BJ (cell line): ENCODE data around the gene SWT1. TPM values are rescaled to one million over a fixed set of nuclear protein-coding genes. Genes with fewer than 3 reads are reported as not detected.
"Not testable (repeated sequence)": the region's sequence is repeated elsewhere in the genome, so short reads cannot be mapped to it uniquely, and the experiment has no call there.

Experiments used
- CTCF ChIA-PET: fragments of 350-600 bp; formaldehyde crosslinking; extraction: SDS; loops from one replicate; lab custom pipeline; 2021; ENCODE audit warnings: antibody characterized with exemption, inconsistent platforms; lab: Yijun Ruan, JAX
- POLR2A ChIA-PET: fragments of 300-600 bp; sonication (Branson Sonifier 250); formaldehyde crosslinking; extraction: SDS; loops from one replicate; lab custom pipeline; 2021; ENCODE audit warnings: antibody characterized with exemption; lab: Charles Lee
- DNase-seq: peaks from one replicate; pipeline ENCODE4 v3.0.0-alpha.2; 2011; ENCODE audit warnings: low read depth
- H3K27me3 ChIP-seq: 2 replicates; pipeline ENCODE4 v1.6.0; 2011; ENCODE audit warnings: low read length; ENCODE audit not compliant: control insufficient read depth, insufficient read depth
- H3K36me3 ChIP-seq: 2 replicates; pipeline ENCODE4 v1.5.1; 2011; ENCODE audit warnings: low read length; ENCODE audit not compliant: control insufficient read depth, insufficient read depth
- H3K4me3 ChIP-seq: 2 replicates; pipeline ENCODE4 v1.5.1; 2011; ENCODE audit warnings: low read depth, mild to moderate bottlenecking, control low read depth, low read length
- CTCF ChIP-seq: IDR thresholded peaks from 2 replicates; pipeline ENCODE4 v1.5.1; 2011; ENCODE audit warnings: low read depth, mild to moderate bottlenecking, control low read depth, inconsistent platforms, low read length, moderate library complexity; ENCODE audit not compliant: insufficient read depth
- polyA plus RNA-seq: library from polyadenylated mRNA; depleted of rRNA; stranded (reverse); fragments of >200 nt; gene quantifications from 2 replicates; pipeline ENCODE4 v1.2.3, GENCODE V29; 2011

SWT1 gene
- polyA plus RNA-seq, 1 experiment: 0.78 TPM

DNA sequence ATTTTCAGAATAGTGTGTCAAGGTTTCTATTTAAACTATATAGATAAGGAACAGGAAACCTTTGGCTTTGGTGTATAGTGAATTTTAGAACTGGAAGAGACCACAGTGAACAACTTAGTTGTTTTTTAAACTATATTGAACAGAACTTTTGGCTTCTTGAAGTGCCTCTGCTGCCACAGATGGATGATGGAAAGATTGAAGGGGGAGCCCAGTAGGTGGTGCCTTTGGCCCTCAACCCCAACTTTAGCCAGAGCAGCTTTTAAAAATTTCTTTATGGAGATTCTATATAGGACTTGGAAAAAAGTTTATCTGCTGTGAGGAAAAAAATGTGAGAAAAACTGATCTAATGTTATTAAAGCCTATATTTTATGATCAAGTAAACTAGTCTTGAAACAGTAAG lies 50.2 kb downstream of the SWT1 start:
- POLR2A ChIA-PET: no interaction called here
- H3K27me3 ChIP-seq: no peaks in the 10 kb centered on the region

GRCh38 chr1:185207980-185208602 lies 51.1 kb downstream of the SWT1 start:
- H3K4me3 ChIP-seq: no peak overlapping the region
- POLR2A ChIA-PET: no interaction called here
- no peaks in the 10 kb centered on the region for H3K27me3 ChIP-seq
- no peaks in the 10 kb centered on the region for H3K36me3 ChIP-seq
- TF ChIP-seq CTCF: no peak
- no peak for DNase-seq
- CTCF ChIA-PET: no interaction called here

More for the DNA sequence above, 50.2 kb downstream of the SWT1 start:
- Histone ChIP-seq H3K36me3 (no peaks in the 10 kb centered on the region), H3K4me3 (no peak overlapping the region)
- no peak for TF ChIP-seq CTCF
- DNase-seq: no peak
- CTCF ChIA-PET: interaction anchor here (1.8 kb wide), 1 partner anchor 474 kb away, joined by 4 read pairs; no protein-coding TSS in a partner anchor

DNA sequence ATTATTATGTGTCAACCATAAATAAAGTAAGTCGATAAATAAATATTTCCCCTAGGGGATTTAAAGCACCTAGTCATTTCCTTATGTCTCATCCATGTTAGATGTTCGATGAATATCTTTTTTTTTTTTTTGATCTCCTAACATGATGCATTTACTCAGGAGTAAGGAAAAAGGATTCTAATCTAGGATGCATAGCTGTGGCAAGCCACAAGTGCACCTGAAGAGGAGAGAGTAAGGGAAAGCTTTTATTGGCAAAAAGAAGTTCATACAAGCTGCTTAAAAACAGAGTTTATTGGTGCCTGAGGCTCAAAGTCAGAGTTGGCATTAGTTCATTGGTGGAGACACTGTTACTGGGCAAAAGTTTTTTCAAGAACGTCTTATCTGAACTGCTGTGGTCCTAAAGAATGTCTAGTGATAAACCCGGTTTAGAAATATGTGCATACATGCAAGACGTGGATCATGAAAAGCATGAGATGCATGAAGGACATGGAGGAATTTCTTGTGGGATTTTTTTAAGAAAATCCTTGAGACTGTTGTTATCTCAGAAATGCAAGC lies 51.7 kb downstream of the SWT1 start:
- H3K36me3 ChIP-seq: no peaks in the 10 kb centered on the region
- ChIA-PET CTCF (interaction anchor here (1.3 kb wide), 1 partner anchor 39 kb away, joined by 3 read pairs; no protein-coding TSS in a partner anchor), POLR2A (no interaction called here)
- TF ChIP-seq CTCF: no peak
- DNase-seq: no peak
- no peaks in the 10 kb centered on the region for H3K27me3 ChIP-seq
- H3K4me3 ChIP-seq: no peak overlapping the region

DNA sequence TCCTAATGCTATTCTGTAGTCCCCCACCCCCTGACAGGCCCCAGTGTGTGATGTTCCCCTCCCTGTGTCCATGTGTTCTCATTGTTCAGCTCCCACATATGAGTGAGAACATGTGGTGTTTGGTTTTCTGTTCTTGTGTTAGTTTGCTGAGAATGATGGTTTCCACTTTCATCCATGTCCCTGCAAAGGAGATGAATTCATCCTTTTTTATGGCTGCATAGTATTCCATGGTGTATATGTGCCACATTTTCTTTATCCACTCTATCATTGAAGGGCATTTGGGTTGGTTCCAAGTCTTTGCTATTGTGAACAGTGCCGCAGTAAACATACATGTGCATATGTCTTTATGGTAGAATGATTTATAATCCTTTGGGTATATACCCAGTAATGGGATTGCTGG lies 52.4 kb downstream of the SWT1 start:
- H3K4me3 ChIP-seq, H3K27me3 ChIP-seq, DNase-seq, POLR2A ChIA-PET, H3K36me3 ChIP-seq: not testable (repeated sequence)
- CTCF ChIA-PET: interaction anchor here (1.3 kb wide), 1 partner anchor 39 kb away, joined by 3 read pairs; no protein-coding TSS in a partner anchor

DNA sequence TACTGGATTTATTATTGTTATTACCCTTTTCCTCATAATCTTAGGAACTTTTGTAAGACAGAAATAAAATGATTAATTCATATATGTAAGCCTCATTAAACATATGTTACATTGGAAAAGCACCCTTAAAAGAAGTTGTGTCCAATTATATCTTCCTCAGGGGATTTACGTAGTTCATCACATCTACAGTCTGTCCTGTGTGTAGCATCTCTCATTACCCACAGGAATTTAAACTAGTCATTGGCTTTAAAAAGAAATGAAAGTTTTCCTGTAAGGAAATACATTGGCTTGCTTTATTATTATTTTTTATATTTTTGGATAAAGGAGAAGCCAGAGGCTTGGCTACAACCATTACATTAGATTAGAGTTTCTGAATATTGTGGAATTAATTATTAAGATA lies 56.1 kb downstream of the SWT1 start:
- DNase-seq: no peak
- Histone ChIP-seq H3K36me3 (no peaks in the 10 kb centered on the region), H3K4me3 (no peak overlapping the region), H3K27me3 (no peaks in the 10 kb centered on the region)
- POLR2A ChIA-PET: no interaction called here
- TF ChIP-seq CTCF: no peak
- CTCF ChIA-PET: no interaction called here
